ENCODE data around the gene CABLES2.

Gene CABLES2, protein sequence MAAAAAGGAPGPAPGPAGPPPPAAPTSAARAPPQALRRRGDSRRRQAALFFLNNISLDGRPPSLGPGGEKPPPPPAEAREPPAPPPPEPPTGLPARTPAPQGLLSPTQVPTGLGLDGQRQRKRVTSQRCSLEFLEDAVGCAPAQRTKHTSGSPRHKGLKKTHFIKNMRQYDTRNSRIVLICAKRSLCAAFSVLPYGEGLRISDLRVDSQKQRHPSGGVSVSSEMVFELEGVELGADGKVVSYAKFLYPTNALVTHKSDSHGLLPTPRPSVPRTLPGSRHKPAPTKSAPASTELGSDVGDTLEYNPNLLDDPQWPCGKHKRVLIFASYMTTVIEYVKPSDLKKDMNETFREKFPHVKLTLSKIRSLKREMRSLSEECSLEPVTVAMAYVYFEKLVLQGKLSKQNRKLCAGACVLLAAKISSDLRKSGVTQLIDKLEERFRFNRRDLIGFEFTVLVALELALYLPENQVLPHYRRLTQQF

GRCh38 chr20:62407221-62407992 is at the start of gene CABLES2:
Gene CABLES2 (minus strand): TSS chr20:62407285. CDS start chr20:62407276, 9 bp downstream.
- H3K4me3 ChIP-seq (ENCODE audit: low read depth, low read length): peak within 1 kb of the TSS; percentile 45

DNA sequence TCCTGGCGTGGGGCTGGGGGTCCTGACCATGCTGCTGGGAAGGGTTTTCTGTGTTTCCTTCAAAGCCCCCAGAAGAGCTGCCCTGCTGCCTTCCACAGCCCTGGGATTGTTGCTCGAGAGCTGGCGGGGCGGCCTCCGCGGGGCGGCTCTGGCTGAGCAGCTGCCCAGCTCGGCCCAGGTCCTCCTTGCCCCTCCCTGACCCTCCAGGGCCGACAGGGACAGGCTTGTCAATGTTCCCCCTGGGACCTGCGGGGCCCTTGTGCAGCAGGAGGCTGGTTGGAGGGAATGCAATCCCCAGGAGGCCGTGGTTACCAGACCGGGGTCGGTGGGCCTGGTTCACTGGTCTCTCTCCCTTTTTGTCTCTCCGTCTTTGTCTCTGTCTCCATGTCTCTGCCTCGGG is 48.8 kb upstream of the CABLES2 start:
- H3K4me3 ChIP-seq (ENCODE audit: low read depth, low read length): no peak overlapping the region

DNA sequence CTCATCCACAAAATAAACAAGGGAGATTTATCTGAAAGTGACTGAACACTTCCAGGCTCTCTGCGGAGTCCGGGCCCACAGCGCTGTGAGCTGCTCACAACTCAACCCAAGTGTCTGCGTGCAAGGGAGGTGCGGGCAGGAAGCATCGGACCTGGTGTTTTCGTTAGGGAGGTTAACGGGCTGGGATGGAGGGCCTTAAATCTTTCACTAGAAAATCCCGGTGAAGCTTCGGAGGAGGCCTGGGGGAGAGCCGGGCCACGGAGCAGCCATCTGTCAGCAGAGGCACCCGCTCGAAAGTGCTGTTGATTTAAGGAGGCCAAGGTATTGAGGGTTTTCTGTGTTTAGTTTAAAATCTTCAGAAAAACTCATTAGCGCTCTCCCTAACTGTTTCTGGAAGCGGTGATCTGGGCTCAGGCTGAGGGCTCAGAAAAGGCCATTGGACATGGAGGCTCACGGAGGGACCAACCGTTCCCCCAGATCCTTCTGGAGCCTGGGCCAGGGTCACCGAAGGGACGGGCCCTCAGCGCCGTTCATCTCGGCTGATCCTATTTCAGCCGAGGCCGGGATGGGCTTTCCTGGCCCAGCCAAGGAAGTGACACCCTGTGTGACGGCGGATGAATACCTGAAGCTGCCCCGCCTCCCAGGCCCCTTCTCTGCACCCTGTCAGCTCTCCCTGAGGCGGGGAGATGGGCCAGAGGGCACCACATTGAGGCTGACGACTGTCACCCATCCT is 48.0 kb upstream of the CABLES2 start:
- H3K4me3 ChIP-seq (ENCODE audit: low read depth, low read length): no peak overlapping the region

DNA sequence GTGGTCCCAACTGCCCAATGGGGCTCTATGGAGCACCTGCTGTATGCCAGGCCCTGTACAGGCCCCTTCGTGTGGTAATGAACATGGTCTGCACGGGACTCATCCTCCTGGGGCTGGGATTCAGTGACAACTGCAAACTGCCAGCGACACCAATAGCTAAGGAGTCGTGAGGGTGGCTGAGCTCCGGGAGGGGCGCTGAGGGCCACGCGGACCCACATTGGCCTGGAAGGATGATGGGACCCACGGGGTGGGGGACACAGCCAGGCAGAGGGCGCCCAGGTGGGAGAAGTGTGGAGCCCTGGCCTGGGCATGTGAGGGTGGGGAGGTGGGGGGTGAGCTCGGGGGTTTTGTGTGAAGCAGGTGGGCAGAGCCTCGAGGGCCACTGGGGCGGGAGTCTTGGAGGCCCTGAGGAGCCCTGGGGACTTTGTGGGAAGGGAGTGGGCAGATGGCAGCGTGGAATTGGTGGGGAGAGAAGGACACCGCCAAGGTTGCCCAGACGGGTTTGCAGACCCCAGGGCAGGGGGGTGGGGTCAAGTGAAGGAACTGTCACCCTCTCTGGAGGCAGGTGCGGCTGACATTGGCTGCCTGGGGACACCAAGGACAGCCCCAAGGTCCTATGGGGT is 46.2 kb upstream of the CABLES2 start:
- no peak overlapping the region for H3K4me3 ChIP-seq (ENCODE audit: low read depth, low read length)

DNA sequence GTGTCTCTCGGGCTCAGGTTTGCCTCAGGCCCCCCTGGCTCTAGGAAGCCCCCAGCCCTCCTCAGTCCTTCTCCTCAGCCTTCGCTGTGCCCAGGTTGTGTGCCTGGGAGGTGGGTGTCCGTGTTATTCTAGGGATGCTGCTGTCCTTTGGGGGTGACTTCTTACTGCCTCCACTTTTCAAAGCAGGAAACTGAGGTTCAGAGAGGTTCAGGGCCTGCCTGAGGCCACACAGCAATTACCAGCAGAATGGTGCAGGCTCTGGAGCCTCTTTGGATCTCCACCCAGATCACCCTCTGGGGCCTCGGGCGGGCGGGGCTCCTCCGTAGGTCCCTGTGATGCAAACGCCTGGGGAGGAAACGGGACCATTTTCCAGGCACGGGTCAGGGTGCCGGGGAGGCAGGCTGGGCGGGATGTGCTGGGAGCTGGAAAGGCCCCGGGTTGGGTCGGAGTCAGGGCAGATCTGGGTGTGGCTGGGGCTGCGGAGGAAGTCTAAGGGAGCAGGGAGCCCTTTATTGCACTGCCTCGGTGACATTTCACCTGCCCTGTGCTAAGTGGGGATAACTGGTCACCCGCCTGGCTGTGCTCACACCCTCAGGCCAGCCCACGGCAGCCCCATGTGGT is 45.5 kb upstream of the CABLES2 start:
- H3K4me3 ChIP-seq (ENCODE audit: low read depth, low read length): no peak overlapping the region

GRCh38 chr20:62451970-62452369 is 44.9 kb upstream of the CABLES2 start:
- no peak overlapping the region for H3K4me3 ChIP-seq (ENCODE audit: low read depth, low read length)

DNA sequence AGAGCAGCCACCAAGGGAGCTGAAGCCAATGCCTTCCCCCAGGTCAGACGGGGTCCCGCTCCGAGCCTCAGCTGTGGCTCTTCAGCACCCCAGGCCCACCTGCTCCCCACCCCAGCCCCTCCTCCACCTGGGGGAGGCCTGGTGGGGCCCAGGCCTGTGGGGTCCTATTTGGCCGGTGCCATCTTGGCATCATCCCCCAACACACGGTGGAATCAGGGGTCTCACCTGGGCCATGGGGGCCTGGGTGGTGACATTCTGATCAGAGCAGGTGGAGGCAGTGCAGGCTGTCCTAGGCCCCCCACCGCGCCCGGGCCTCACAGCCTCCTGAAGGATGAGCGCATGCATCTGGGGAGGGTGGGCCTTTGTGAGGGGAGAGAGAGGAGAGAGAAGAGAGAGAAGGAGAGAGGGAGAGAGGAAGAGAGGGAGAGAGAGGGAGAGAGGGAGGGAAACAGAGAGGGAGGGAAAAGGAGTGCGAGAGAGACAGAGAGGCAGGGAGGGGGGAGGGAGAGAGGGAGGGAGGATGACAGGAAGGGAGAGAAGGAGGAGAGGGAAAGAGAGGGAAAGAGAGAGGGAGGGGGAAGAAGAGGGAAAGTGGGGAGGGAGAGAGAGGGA is 44.2 kb upstream of the CABLES2 start:
- no peak overlapping the region for H3K4me3 ChIP-seq (ENCODE audit: low read depth, low read length)

- H3K4me3 ChIP-seq (ENCODE audit: low read depth, low read length): no peak overlapping the region
Observed at GRCh38 chr20:62449951-62450691, 43.0 kb upstream of the CABLES2 start.

DNA sequence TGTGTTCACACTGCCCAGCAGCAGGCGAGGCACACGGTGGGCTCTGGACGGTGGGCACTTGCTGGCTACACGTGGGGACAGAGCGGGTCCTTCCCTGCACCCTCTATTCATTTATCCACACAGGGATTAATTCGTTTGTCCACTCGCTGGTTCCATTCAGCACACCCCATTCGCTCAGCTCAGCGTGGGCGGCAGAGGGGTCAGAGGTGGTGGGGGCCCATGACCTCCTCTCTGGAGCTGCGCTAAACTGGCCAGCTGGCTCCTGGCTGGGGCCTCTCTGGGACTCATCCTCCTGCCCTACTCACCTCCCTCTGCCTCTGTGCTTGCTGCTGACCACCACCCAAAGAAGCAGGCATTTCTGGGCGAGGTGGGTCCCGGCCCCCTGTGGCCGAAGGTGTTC is 41.7 kb upstream of the CABLES2 start:
- H3K4me3 ChIP-seq (ENCODE audit: low read depth, low read length): no peak overlapping the region

GRCh38 chr20:62448038-62448437 is 41.0 kb upstream of the CABLES2 start:
- no peak overlapping the region for H3K4me3 ChIP-seq (ENCODE audit: low read depth, low read length)

- no peak overlapping the region for H3K4me3 ChIP-seq (ENCODE audit: low read depth, low read length)
Observed at GRCh38 chr20:62446888-62447869, 40.1 kb upstream of the CABLES2 start.

- H3K4me3 ChIP-seq (ENCODE audit: low read depth, low read length): no peak overlapping the region
Observed at GRCh38 chr20:62446481-62446880, 39.4 kb upstream of the CABLES2 start.

- H3K4me3 ChIP-seq (ENCODE audit: low read depth, low read length): no peak overlapping the region
Observed at GRCh38 chr20:62445553-62446340, 38.7 kb upstream of the CABLES2 start.

DNA sequence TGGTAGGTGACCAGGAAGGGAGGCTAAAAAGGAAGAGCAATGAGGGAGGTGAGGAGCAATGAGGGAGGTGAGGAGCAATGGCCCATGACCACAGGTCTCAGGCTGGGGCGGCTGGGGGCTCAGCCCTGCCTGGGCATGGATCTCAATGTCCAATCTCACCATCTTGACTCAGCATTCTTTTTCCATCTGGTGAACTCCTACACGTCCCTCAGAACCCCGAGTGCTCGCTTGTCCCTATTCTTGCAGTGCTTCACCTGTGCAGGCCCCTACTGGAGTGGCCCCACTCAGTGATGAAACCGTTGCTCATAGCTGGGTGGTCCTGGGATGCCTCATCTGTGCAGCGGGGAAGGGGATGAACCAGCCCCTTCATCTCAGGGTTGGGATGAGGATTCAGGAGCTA is 37.2 kb upstream of the CABLES2 start:
- no peak overlapping the region for H3K4me3 ChIP-seq (ENCODE audit: low read depth, low read length)

GRCh38 chr20:62441987-62442539 is 35.0 kb upstream of the CABLES2 start:
- H3K4me3 ChIP-seq (ENCODE audit: low read depth, low read length): no peak overlapping the region

DNA sequence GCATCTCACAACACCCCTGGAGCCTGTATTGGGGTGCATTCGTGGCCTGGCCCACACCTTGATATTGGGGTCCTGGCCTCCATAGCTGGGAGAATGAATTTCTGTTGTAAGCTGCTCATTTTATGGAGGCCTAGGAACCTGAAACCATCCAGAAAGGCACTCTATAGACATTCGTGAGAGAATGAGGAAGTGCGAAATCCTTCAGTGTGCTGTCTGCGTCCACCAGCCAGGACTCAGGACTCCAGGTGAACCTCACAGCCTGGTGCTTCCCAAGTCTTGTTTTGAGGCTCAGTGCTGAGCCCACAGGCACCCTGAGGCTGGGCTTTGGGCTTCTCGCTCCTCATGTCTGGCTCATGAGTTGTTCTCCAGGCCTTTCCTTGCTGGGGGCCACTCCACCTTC is 32.1 kb upstream of the CABLES2 start:
- H3K4me3 ChIP-seq (ENCODE audit: low read depth, low read length): no peak overlapping the region

DNA sequence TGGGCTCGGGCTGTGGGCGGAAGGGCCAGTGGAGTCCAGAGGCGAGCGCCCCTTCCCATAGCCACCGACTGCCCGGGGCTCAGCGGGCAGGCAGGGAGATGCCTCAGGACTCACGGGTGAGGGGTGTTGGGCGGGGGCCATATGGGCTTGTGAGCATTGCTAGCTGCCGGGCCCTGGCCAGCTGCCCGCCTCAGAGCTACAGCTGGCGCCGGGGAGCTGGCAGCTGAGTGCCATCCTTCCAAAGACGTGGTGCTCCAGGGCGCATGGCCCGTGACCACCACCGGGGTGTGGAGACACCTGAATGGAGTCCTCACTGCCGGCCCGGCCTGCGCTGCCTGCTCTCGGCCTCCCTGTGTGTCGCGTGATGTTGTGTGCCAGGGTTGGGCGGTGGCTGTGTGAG is 30.8 kb upstream of the CABLES2 start:
- no peak overlapping the region for H3K4me3 ChIP-seq (ENCODE audit: low read depth, low read length)
